ENCODE measurements around the gene TADA2A.

TADA2A gene

GRCh38 chr17:37406635-37407461, at the start of gene TADA2A, which contains the start of gene ACACA (continued):
- peak; percentile 35; the same call in 1 of the 2 replicates for TF ChIP-seq ZNF629 (tag by site-specific recombination; IDR thresholded peaks at IDR 0.05)
- no peak for TF ChIP-seq ZNF18 (tag by site-specific recombination; IDR thresholded peaks at IDR 0.05)
- no peak for TF ChIP-seq ZNF121 (tag by site-specific recombination; IDR thresholded peaks at IDR 0.05)
- TF ChIP-seq ZNF514 (tag by site-specific recombination; IDR thresholded peaks at IDR 0.05) = no peak
- no peak for TF ChIP-seq ZNF571 (tag by site-specific recombination; IDR thresholded peaks at IDR 0.05)
- no peak for TF ChIP-seq ZNF26 (tag by site-specific recombination; IDR thresholded peaks at IDR 0.05)
- TF ChIP-seq EGR2 (tag by site-specific recombination; IDR thresholded peaks at IDR 0.05; ENCODE audit: low read depth) = no peak
- TF ChIP-seq ZBTB1 (tag by site-specific recombination; IDR thresholded peaks at IDR 0.05) = no peak
- TF ChIP-seq ZNF530 (tag by site-specific recombination; IDR thresholded peaks at IDR 0.05; ENCODE audit: low read depth) = no peak
- no peak for TF ChIP-seq ZNF518A (tag by site-specific recombination; conservative IDR thresholded peaks at IDR 0.05; ENCODE audit: low read depth)
- peak; percentile 77 for TF ChIP-seq PRDM4 (tag by site-specific recombination; IDR thresholded peaks at IDR 0.05)
- no peak for TF ChIP-seq ZNF777 (tag by site-specific recombination; IDR thresholded peaks at IDR 0.05; ENCODE audit: borderline replicate concordance)
- TF ChIP-seq SP7 (tag by site-specific recombination; IDR thresholded peaks at IDR 0.05) = peak; percentile 59
- TF ChIP-seq ZFP37 (tag by site-specific recombination; IDR thresholded peaks at IDR 0.05) = no peak
- no peak for TF ChIP-seq ZNF830 (tag by site-specific recombination; IDR thresholded peaks at IDR 0.05; ENCODE audit: low read depth)
- no peak for TF ChIP-seq ZNF704 (tag by site-specific recombination; IDR thresholded peaks at IDR 0.05)
- TF ChIP-seq ZNF114 (tag by site-specific recombination; IDR thresholded peaks at IDR 0.05) = no peak
- TF ChIP-seq GFI1B (tag by site-specific recombination; IDR thresholded peaks at IDR 0.05) = no peak
- TF ChIP-seq BCL11B (tag by site-specific recombination; IDR thresholded peaks at IDR 0.05; ENCODE audit: low read depth) = no peak
- TF ChIP-seq ZEB2 (tag by site-specific recombination; IDR thresholded peaks at IDR 0.05) = no peak; the same call in 1 of the 2 replicates
- TF ChIP-seq ZNF596 (tag by site-specific recombination; IDR thresholded peaks at IDR 0.05) = no peak
- no peak for TF ChIP-seq MZF1 (tag by site-specific recombination; IDR thresholded peaks at IDR 0.05; ENCODE audit: borderline replicate concordance)
- 0 out of 2 replicates have a peak, but pooled peaks have one; percentile 17 for TF ChIP-seq ZSCAN23 (tag by site-specific recombination; IDR thresholded peaks at IDR 0.05)
- TF ChIP-seq REST (tag by site-specific recombination; IDR thresholded peaks at IDR 0.05) = no peak

Data from HEK293 (cell line).